Right lobe of liver (tissue), 4 donors: ENCODE measurements around the gene SCARF1.

Experiments
- POLR2A ChIP-seq: fragments of 450-650 bp; IDR thresholded peaks from one replicate; pipeline ENCODE4 v1.6.1; 2017; ENCODE audit warnings: antibody characterized with exemption, mild to moderate bottlenecking
- TF ChIP-seq, protein P1 (sequence below), 4 donors: fragments of 200-600 bp in 3 of 4; fragments of 450-650 bp in 1 of 4; IDR thresholded peaks; one replicate each; pipeline versions ENCODE4 v1.5.1 to v1.8.0; 2016 to 2022; ENCODE audit warnings: antibody characterized with exemption in 4 of 4, mild to moderate bottlenecking in 2 of 4
- donor health status: DM: no; HTN: no; CAD: no.
- donor health status: DM: no; HTN: no; CAD: no.
- donor health status: DM: no; HTN: yes; CAD: no.

DNA sequence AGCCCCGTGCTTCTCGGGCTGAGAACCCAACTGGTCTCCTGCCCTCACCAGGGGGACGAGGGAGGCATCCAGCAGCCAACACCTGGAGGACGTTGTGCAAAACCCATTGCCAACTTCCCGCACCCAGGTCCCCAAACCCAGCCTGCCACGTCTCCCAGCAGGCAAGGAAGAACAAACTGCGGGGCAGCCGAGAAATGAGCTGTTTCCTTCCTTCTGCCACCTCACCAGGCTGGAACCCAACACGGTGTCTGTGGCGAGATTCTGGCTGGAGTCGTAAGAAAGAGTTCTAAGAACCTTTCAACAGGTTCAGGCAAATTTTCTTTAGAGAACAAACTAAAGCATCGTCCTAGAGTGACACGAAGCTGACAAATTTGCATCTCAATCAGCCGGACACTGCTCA, 20.5 kb downstream of the SCARF1 start:
- TF ChIP-seq, protein P1, sequence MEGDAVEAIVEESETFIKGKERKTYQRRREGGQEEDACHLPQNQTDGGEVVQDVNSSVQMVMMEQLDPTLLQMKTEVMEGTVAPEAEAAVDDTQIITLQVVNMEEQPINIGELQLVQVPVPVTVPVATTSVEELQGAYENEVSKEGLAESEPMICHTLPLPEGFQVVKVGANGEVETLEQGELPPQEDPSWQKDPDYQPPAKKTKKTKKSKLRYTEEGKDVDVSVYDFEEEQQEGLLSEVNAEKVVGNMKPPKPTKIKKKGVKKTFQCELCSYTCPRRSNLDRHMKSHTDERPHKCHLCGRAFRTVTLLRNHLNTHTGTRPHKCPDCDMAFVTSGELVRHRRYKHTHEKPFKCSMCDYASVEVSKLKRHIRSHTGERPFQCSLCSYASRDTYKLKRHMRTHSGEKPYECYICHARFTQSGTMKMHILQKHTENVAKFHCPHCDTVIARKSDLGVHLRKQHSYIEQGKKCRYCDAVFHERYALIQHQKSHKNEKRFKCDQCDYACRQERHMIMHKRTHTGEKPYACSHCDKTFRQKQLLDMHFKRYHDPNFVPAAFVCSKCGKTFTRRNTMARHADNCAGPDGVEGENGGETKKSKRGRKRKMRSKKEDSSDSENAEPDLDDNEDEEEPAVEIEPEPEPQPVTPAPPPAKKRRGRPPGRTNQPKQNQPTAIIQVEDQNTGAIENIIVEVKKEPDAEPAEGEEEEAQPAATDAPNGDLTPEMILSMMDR (IDR thresholded peaks at IDR 0.05), result no peak
- no peak for TF ChIP-seq POLR2A
